Measurements from ENCODE around the gene RBMS1.

The RBMS1 gene

DNA sequence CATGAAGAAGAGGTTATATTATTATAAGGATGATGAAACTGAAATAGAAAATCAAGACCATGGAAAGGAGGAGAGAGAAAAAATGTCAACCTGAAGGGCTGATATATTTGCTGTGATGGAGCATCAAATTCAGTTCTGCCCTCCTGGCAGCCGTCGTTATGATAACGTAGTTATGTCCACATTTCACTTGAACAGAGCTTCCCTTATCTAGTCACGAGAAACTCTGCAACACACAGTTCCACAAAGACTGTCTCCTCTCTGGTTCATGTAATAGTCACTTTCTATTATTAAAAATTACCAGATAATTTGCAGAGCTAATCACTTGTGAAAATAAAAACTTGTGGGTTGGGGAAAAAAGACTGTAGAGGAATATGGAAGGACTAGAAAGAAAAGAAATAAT, 19.5 kb upstream of the RBMS1 start:
- ChIA-PET POLR2A (no interaction called here), CTCF (no interaction called here)
- TF ChIP-seq, protein P1, sequence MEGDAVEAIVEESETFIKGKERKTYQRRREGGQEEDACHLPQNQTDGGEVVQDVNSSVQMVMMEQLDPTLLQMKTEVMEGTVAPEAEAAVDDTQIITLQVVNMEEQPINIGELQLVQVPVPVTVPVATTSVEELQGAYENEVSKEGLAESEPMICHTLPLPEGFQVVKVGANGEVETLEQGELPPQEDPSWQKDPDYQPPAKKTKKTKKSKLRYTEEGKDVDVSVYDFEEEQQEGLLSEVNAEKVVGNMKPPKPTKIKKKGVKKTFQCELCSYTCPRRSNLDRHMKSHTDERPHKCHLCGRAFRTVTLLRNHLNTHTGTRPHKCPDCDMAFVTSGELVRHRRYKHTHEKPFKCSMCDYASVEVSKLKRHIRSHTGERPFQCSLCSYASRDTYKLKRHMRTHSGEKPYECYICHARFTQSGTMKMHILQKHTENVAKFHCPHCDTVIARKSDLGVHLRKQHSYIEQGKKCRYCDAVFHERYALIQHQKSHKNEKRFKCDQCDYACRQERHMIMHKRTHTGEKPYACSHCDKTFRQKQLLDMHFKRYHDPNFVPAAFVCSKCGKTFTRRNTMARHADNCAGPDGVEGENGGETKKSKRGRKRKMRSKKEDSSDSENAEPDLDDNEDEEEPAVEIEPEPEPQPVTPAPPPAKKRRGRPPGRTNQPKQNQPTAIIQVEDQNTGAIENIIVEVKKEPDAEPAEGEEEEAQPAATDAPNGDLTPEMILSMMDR (IDR thresholded peaks at IDR 0.05; ENCODE audit: control extremely low read depth, extremely low read depth, low read depth, missing control alignments): no peak
- DNase-seq (ENCODE audit: extremely low spot score): no peak

DNA sequence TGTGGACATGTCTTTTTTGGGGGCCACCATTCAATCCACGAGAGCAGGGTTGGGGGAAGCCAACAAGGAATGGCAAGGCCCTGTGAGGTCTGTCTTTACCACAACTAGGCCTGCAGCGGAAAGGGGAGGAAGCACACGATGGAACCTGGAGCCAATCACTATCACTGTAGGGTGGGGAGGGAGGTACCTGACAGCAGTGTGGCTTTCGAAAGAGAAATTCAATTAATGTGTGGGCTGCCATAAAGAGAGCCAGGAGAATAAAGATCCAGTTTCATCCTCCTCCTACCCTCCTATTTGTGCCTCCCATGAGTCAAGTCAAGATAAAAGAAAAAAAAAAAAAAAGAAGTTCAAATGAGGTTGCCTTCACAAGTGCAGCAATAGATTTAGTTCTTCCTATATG, 18.9 kb upstream of the RBMS1 start:
- TF ChIP-seq, protein P1 (IDR thresholded peaks at IDR 0.05; ENCODE audit: control extremely low read depth, extremely low read depth, low read depth, missing control alignments): no peak
- ChIA-PET CTCF (no interaction called here), POLR2A (no interaction called here)
- DNase-seq (ENCODE audit: extremely low spot score): no peak

DNA sequence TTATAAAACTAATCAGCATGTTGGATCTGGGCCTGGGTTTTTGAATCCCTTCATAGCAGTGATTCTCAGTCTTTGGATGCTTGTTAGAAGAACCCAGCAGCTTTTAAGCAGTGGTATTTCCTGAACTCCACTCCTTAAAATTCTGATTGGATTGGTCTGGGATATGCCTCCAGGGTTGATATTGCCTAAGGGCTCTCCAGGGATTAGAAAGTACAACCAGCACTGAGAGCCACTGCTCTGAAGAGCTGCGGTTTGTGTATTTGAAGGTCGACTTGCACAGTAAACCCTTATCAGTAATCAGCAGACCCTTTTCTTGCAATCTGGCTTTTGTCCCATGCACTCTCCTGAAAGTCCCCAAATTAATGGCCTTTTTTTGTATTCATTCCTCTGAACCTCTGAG, 17.0 kb upstream of the RBMS1 start:
- CTCF ChIA-PET: interaction anchor here (0.8 to 1.0 kb wide), 2 partner anchors 19 to 25 kb away, joined by 3 read pairs; no protein-coding TSS in a partner anchor

DNA sequence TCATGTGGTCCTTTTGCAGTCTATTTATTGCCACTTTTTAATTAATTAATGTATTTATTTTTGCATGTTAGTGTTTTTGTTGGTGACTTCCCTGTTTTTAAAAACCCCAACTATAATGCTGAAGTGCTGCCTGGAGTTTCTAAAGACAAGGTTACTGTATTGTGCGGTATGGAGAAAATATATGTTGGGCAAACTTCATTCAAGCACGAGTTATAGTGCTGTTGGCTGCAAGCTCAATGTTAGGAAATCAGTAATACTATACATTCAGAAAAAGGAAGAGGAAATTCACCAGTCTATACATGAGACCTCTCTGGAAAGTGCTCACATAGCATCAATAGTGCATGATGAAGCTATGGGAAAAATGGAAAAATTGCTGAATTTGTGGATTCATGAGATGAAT, 15.4 kb upstream of the RBMS1 start:
- DNase-seq (ENCODE audit: extremely low spot score): no peak
- TF ChIP-seq, protein P1 (IDR thresholded peaks at IDR 0.05; ENCODE audit: control extremely low read depth, extremely low read depth, low read depth, missing control alignments): no peak
- POLR2A ChIA-PET: no interaction called here
- CTCF ChIA-PET: interaction anchor here (0.9 to 1.1 kb wide), 2 partner anchors 11 to 15 kb away, joined by 3 read pairs; no protein-coding TSS in a partner anchor

More for the DNA sequence above, 17.0 kb upstream of the RBMS1 start:
- no peak for DNase-seq (ENCODE audit: extremely low spot score)
- POLR2A ChIA-PET: no interaction called here
- TF ChIP-seq, protein P1 (IDR thresholded peaks at IDR 0.05; ENCODE audit: control extremely low read depth, extremely low read depth, low read depth, missing control alignments): no peak

DNA sequence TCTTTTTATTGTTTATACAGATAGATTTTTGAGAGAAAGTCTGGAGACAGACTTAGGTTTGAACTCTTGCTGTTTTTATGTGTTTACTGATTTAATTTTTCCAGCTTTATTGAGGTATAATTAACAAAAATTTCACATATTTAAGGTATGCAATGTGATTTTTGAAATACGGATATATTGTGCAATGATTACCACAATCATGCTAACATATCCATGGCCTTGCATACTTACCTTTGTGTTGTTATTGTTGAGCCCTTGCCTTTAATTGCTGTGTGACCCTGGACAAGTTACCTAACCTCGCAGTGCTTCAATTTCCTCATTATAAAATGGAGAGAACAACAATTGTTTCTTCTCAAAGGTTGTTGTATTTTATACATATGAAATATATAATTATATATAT, 13.9 kb upstream of the RBMS1 start:
- no peak for DNase-seq (ENCODE audit: extremely low spot score)
- CTCF ChIA-PET: no interaction called here
- POLR2A ChIA-PET: no interaction called here
- TF ChIP-seq, protein P1 (IDR thresholded peaks at IDR 0.05; ENCODE audit: control extremely low read depth, extremely low read depth, low read depth, missing control alignments): no peak

DNA sequence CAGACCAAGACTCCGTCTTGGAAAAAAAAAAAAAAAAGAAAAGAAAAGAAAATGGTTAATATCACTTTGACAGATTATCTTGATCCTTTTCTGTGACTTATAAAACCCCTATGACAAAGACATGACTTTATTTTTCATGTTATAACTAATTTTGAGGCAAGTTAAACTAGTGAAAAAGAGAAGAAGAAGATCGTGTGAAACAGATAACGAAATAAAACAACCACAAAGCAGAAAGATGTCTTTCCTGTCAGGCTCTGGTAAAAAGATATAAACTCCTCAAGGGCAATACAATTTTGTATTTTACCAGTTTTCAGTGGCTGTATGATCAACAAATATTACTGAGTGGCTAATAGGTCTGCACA, 13.4 kb upstream of the RBMS1 start:
- CTCF ChIA-PET: no interaction called here
- POLR2A ChIA-PET: no interaction called here
- TF ChIP-seq, protein P1 (IDR thresholded peaks at IDR 0.05; ENCODE audit: control extremely low read depth, extremely low read depth, low read depth, missing control alignments): no peak
- no peak for DNase-seq (ENCODE audit: extremely low spot score)

Measured in GM10248 (cell line).